SU-DHL-6 (cell line): Measurements from ENCODE around the gene ZNF81.

Experiments
- H2AFZ ChIP-seq: fragments of 200-600 bp; sonication (generic); 2 replicates; pipeline ENCODE4 v1.6.1; 2014; ENCODE audit warnings: low read depth, mild to moderate bottlenecking, moderate library complexity, mixed read lengths, antibody characterized with exemption, low read length; ENCODE audit not compliant: severe bottlenecking
- H3F3A ChIP-seq: fragments of 200-600 bp; shearing (Covaris generic); 2 replicates; pipeline ENCODE4 v1.6.0; 2016; ENCODE audit warnings: antibody characterized with exemption, mild to moderate bottlenecking; ENCODE audit not compliant: insufficient read depth
- H3K27ac ChIP-seq: fragments of 200-600 bp; sonication (generic); 2 replicates; pipeline ENCODE4 v1.5.1; 2016; ENCODE audit warnings: low read depth, mild to moderate bottlenecking, low read length, moderate library complexity, mixed read lengths
- H3K27me3 ChIP-seq: fragments of 200-600 bp; sonication (generic), shearing (Covaris generic); 2 replicates; pipeline ENCODE4 v1.6.0; 2014; ENCODE audit warnings: mild to moderate bottlenecking, low read length
- H3K36me3 ChIP-seq: fragments of 200-600 bp; sonication (generic); 2 replicates; pipeline ENCODE4 v1.6.1; 2014; ENCODE audit warnings: mild to moderate bottlenecking, low read length, mixed read lengths
- H3K4me2 ChIP-seq: fragments of 300-600, 200-600 bp; shearing (Covaris generic), sonication (generic); 2 replicates; pipeline ENCODE4 v1.6.0; 2014; ENCODE audit warnings: low read length, low read depth, mild to moderate bottlenecking; ENCODE audit not compliant: poor library complexity, severe bottlenecking
- H3K4me3 ChIP-seq: fragments of 200-600 bp; sonication (generic); 2 replicates; pipeline ENCODE4 v1.5.1; 2014; ENCODE audit warnings: antibody characterized with exemption, low read length, mild to moderate bottlenecking, mixed read lengths; ENCODE audit not compliant: insufficient read depth, poor library complexity, severe bottlenecking
- H3K79me2 ChIP-seq: fragments of 200-600 bp; sonication (generic); 2 replicates; pipeline ENCODE4 v1.6.1; 2014; ENCODE audit warnings: mild to moderate bottlenecking, low read length, moderate library complexity; ENCODE audit not compliant: insufficient read depth
- H3K9ac ChIP-seq: fragments of 200-600 bp; sonication (generic); 2 replicates; pipeline ENCODE4 v1.7.0; 2014; ENCODE audit warnings: mild to moderate bottlenecking, low read length
- H3K9me2 ChIP-seq: fragments of 200-600 bp; sonication (generic); replicated peaks from 2 replicates; pipeline ENCODE4 v1.6.1; 2014; ENCODE audit warnings: low read length; ENCODE audit not compliant: insufficient read depth
- H3K9me3 ChIP-seq: fragments of 200-600 bp; sonication (generic); 2 replicates; pipeline ENCODE4 v1.6.1; 2014; ENCODE audit warnings: low read length, mixed read lengths; ENCODE audit not compliant: insufficient read depth
- H4K20me1 ChIP-seq: fragments of 200-600 bp; sonication (generic); 2 replicates; pipeline ENCODE4 v1.6.1; 2014; ENCODE audit warnings: low read depth, mild to moderate bottlenecking, antibody characterized with exemption, low read length, moderate library complexity, mixed read lengths
- CTCF ChIP-seq: fragments of 200-600 bp; sonication (generic); IDR thresholded peaks from one replicate; pipeline ENCODE4 v1.5.1; 2017; ENCODE audit warnings: antibody characterized with exemption, mild to moderate bottlenecking, low read length, moderate library complexity; ENCODE audit not compliant: insufficient read depth, poor library complexity, severe bottlenecking
- EZH2phosphoT487 ChIP-seq: fragments of 200-600 bp; sonication (generic), shearing (Covaris generic); conservative IDR thresholded peaks from 2 replicates; pipeline ENCODE4 v1.6.1; 2018; ENCODE audit warnings: mild to moderate bottlenecking, antibody characterized with exemption, low read length, moderate library complexity, mixed read lengths

The ZNF81 gene

GRCh38 chrX:47873123-47873522 lies 36.4 kb downstream of the ZNF81 start:
- Histone ChIP-seq H3K9me3 (no peaks in the 10 kb centered on the region), H2AFZ (no peak overlapping the region), H3K36me3 (peaks cover 4% of the 10 kb centered on the region; the same call in 1 of the 2 replicates), H3K79me2 (no peaks in the 10 kb centered on the region), H3K9ac (no peak overlapping the region), H3K4me3 (no peak overlapping the region), H3K9me2 (no peaks in the 10 kb centered on the region), H3K27ac (no peak overlapping the region), H4K20me1 (no peaks in the 10 kb centered on the region), H3K4me2 (no peak overlapping the region), H3K27me3 (no peaks in the 10 kb centered on the region), H3F3A (no peaks in the 10 kb centered on the region)
- TF ChIP-seq CTCF (no peak), EZH2phosphoT487 (no peak)

- no peak overlapping the region for H3K4me2 ChIP-seq
- no peaks in the 10 kb centered on the region for H3K36me3 ChIP-seq
- no peaks in the 10 kb centered on the region for H3K9me2 ChIP-seq
- H3K27me3 ChIP-seq, result no peaks in the 10 kb centered on the region
- no peaks in the 10 kb centered on the region for H3K79me2 ChIP-seq
- H3F3A ChIP-seq, result no peaks in the 10 kb centered on the region
- H4K20me1 ChIP-seq, result no peaks in the 10 kb centered on the region
- H3K9ac ChIP-seq, result no peak overlapping the region
- no peak overlapping the region for H2AFZ ChIP-seq
- no peaks in the 10 kb centered on the region for H3K9me3 ChIP-seq
- TF ChIP-seq CTCF (no peak), EZH2phosphoT487 (no peak)
- H3K27ac ChIP-seq, result no peak overlapping the region
- no peak overlapping the region for H3K4me3 ChIP-seq
These were observed 40.6 kb downstream of the ZNF81 start for GRCh38 chrX:47877327-47877726.

- H3F3A ChIP-seq, result no peaks in the 10 kb centered on the region
- no peaks in the 10 kb centered on the region for H3K36me3 ChIP-seq
- H3K9me2 ChIP-seq, result no peaks in the 10 kb centered on the region
- no peak overlapping the region for H3K27ac ChIP-seq
- TF ChIP-seq EZH2phosphoT487 (no peak), CTCF (no peak)
- H3K9me3 ChIP-seq, result no peaks in the 10 kb centered on the region
- no peak overlapping the region for H3K4me2 ChIP-seq
- H3K79me2 ChIP-seq, result no peaks in the 10 kb centered on the region
- no peak overlapping the region for H3K4me3 ChIP-seq
- no peaks in the 10 kb centered on the region for H3K27me3 ChIP-seq
- H2AFZ ChIP-seq, result no peak overlapping the region
- H3K9ac ChIP-seq, result no peak overlapping the region
- H4K20me1 ChIP-seq, result no peaks in the 10 kb centered on the region
These were observed 41.5 kb downstream of the ZNF81 start for GRCh38 chrX:47878198-47878597.
